HS-27A (cell line): ENCODE results near the gene ATP10D.

Source experiments
- DNase-seq: peaks from one replicate; pipeline ENCODE4 v3.0.0-alpha.2; 2012; ENCODE audit warnings: low read depth, missing footprints

Gene ATP10D

DNA sequence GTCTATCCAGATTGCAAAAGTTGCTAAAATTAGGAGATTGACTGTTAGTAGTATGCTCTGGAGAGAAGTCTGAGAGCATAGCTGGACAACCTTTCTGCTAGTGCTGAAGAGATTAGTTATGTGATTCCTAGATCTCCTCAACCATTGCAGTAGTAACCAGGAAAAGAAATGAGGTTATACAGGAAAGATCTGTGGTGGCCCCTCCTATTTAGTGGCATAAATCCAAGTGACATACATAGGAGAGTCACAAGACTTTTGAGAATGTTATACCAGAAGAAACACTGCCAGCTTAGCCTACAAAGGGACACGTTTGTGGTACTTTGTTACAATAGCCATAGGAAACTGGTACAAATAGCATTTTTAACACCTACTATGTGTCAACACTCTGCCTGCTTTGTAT is 105.2 kb downstream of the ATP10D start:
- DNase-seq: no peak

DNA sequence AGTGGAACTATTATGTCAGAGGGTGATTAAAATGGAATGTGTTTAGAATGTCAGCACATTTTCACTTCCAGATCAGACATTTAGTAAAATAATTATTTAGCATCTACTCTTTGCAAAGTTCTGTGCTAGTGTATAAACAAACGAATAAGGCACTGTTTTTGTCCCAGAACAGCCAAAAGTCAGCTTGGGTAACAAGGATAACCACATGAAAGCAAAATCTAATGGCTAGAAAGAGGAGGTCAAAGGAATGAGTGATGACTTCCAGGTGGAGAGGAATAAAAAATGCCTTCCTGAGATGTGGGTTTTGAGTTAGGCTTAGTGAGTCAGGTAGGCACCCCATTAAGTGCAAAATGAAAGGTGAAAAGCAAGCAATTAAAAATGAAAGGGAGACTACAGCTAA is 112.6 kb downstream of the ATP10D start:
- no peak for DNase-seq

DNA sequence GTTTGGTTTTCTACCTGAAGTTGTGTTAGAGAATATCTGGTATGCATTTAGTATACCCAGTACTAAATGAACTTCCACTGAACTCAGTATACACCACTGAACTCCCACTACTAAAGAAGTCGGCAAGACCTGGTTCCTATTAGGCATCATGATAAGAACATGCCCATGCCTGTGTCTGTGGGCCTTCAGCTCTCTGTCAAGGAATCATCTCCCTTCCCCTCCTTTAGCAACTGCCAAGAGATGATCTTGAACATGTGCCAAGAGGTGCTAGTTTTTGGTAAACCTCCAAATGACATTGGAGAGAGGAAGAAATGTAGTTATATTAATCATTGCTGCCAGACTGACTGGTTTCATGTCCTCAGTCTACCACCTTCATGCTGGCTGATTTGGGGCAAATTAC is 113.2 kb downstream of the ATP10D start:
- DNase-seq: no peak

DNA sequence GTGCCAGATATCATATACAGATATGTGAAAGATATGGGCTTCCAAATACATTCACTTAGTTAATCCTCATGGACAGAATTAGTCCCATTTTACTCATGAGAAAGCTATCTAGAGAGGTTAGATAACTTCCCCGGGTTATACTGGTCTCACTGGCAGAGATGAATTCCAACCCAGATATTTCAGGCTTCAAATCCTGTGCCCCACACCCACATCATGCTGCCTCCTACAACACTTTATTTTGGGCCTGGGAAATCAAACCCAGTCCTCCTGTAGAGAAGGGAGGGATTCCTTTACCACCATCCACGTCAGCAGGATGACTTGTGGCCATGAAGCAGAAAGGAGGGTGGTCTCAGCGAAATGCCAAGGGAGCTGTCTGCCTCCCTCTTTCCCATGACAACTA is 113.8 kb downstream of the ATP10D start:
- DNase-seq: no peak

DNA sequence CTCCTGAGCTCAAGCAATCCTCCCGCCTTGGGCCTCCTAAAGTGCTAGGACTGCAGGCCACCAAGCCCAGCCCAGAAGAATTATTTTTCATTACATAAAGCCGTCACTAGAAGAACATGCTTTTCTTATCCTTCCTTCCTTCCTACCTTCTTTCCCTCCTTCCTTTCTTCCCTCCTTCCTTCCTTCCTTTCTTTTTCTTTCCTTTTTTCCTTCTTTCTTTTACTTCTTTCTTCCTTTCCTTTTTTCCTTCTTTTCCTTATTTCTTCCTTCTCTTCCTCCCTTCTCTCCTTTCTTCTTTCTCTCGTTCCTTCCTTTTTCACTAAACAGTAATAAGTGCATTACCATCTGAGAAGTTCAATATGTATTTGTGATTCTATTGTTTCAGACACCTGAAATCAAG is 121.4 kb downstream of the ATP10D start:
- no peak for DNase-seq

DNA sequence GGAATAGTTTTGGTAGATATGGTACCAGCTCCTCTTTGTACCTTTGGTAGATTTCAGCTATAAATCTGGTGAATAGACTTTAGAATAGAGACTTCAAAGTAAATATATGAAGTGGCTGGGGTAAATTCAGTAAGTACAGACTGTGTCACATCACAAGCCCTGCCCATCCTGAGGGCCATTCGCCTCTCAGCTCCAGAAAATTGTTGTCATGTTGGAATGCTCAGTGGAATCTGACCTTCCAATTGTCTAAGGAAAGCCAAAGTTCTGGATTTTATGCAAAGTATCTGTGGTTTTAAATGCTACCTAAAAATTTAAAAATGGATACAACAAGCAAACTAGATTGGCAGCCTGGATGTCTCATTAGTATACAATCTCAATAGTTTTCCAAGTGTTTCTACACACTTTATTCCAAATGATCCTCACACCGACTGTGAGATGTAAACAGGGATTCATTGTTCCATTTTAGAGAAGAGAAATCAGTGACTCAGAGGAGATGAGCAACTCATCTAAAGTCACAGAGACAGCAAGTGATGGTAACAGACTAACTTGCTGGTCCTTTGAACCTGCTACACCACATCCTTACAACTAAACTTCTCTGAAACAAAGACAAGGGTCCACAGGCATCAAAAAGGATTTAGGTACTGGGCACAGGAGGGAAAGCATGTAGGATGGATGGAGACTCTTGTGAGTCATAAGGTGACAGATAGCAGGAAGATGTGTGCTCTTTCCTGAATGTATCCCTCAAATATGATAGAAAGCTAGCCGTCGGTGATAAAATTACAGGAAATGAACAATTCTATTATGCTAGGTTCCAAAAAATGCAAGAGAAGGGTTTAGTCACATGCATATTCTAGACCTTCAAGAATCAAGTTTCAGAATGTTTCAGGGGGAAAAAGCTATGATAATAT is 127.3 kb downstream of the ATP10D start:
- peak; percentile 7 for DNase-seq

DNA sequence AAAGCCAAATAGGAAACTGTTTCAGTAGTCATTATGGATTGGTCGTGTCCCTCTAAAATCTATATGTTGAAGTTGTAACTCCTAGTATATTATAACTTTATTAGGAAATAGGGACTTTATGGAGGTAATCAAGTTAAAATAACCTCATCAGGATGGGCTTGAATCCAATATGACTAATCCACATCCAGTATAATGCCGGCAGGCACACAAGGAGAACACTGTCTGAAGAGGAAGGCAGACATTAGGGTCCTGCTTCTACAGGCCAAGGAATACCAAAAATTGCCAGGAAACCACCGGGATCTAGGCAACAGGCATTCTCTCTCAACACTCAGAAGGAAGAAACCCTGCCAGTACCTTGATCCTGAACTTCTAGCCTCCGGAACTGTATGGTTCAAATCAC is 130.3 kb downstream of the ATP10D start:
- DNase-seq: no peak

DNA sequence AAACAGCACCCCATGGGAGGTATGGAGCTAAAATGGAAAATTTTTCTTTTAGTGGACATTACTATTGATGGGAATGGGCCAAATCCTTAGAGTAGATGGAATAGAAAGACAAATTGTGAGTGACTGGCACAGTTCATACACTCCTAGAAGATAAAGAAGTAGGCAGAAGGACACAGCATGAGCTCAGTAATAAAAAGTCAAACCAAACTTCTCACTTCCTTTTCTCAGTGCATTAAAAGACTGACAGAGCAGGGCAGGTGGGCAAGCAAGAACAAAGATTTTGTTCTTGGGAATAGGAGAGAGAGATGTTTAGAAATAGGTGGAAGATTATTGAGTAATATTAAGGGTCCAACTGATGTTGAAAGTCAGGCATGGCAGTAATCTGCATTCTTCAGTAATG is 132.5 kb downstream of the ATP10D start:
- no peak for DNase-seq

DNA sequence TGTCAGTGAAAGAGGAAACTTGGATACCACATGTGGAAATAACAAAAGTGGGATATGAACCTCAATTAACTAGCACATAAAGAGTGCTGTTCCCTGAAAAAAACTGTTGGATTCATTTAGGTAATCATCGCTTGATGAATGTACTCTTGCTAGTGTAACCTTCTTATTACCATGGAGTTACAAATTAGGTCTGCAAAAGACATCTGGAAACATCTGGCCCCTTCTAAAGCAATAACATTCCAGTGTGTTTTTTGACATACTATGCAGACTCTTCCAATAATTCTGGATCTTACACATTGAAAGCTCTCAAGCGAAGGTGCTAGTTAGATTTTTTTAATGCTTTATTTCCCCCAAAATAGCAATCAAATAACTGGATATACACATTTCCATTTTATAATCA is 134.6 kb downstream of the ATP10D start:
- DNase-seq: no peak

DNA sequence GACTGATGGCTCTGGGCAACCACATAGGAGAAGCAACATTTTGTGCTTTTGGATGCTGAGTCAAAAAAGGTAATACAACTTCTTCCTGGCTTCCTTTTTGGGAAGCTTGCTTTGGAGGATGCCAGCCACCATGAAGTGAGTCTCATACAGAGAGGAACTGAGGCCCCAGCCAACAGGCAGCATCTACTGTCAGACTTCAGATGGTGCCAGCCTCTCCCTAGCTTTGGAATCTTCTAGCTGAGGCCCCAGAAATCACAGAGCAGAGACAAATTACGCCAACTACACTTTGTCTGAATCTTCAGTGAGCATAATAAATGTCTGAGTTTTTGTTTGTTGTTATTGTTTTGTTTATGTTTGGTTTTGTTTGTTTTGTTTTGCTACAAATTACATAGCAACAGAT is 136.1 kb downstream of the ATP10D start:
- no peak for DNase-seq

DNA sequence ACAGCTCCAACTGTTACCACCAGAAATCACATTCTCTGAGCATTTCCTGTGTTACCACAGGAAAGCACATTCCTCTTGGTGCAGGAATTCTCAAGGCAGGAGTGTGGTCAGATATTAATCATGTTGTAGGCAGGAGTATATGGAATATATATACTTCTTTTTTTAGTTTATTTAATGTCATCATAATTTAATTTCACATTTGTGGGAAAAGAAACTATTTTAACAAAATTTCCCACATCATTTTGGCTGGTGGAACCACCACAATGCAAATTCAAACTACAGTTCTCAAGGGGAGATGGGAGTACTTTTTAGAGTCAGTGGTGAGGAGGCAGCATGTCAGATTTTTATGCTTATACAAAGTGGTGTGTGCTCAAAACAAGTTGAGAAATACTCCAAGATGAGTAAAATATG is 139.0 kb downstream of the ATP10D start:
- peak; percentile 47 for DNase-seq

DNA sequence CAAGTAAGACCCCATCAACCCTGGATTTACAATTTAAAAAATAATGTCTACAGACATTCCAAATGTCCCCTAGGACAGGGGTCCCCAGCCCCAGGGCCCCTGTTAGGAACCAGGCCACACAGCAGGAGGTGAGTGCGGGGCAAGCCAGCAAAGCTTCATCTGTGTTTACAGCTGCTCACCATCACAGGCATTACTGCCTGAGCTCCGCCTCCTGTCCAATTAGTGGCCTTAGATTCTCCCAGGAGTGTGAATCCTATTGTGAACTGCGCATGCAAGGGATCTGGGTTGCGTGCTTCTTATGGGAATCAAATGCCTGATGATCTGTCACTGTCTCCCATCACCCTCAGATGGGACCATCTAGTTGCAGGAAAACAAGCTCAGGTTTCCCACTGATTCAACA is 146.1 kb downstream of the ATP10D start:
- DNase-seq: no peak

DNA sequence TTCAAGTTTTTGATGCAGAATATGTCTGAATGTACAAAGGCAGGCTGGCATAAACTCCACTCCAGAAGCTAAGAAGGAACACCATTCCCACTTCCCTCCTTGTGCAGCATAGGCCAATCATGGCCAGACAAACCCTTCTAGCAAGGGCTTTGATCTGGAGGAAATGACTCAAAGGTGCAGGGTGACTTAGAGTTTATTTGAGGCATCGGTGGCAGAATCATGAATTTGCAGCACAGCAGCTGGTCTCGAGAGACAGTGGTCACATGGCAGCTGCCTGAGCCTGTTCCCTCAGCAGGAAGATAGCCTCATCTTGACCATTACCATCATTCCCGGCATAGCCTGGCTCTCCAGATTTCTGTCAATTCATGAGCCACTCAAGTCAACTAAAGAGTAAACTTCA is 154.5 kb downstream of the ATP10D start:
- DNase-seq: no peak

DNA sequence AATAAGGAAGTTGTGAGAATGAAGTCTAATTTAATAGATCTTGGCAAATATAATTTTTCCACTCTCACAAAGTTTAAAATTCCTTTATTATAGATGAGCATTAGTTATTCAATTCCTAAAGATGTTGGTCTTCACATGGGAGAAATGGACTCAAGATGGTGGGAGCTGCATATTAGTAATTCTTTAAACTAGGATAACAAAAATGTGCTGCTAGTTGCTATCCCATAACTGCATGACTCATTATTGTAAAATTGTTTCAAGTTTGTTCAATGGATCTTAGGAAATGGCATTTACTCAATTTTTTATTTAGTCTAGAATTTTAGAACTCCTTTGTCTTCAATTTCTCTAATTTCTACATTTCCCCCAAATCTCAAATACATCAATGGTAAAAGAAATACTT is 155.8 kb downstream of the ATP10D start:
- no peak for DNase-seq

DNA sequence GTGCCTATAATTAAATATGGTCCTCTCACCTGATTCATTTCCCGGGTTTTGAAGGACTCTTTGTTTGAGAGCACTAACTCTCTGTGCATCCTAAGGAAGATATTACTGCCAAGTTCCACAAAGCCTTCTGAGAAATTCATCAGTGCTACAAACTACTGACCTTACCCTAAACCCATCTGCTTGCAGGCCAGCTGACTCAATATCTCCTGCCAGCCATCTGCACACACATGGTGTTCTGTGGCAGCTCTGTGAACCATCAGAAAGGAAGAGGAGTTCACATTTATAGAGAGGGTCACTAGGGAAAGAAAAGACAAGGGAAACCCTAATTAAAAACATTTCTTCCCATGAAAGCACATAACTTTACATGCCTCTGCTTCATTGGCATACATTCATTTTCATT is 156.7 kb downstream of the ATP10D start:
- no peak for DNase-seq

DNA sequence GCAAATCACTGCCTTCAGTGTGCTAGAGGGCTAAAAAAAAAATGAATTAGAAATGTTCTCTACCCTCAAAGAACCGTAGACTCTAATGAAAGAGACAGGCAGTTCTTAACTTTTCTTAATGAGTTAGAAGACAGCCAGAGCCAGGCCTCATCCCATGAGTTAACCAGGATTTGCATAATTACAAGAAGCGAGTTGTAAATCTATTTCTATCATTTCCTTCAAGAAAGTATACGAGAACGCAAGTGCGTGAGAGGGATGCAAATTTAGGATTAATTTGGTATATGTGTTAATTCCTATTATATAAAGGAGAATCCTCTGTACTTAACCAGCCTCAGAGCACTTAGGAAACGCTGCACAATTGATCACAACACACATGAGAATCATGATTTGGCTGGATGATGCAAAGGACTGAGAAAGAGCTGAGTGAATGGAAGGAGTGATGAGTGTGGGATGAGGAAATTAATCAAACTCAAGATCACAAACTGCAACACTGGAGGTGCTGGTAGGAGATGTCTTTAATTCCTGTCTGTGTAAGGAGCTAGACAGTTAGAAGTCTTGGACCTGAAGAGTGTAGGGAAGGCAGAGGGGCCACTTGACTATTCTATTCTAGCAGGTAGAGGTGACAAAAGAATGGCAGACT is 157.2 kb downstream of the ATP10D start:
- no peak for DNase-seq
